Testis (tissue), 3 donors: ENCODE data around the gene RPTOR. TPM values are rescaled to one million over a fixed set of nuclear protein-coding genes. Genes with fewer than 3 reads are reported as not detected.

Source experiments
- DNase-seq: peaks from one replicate; pipeline ENCODE4 v3.0.0-alpha.2; 2019
- H3K27ac ChIP-seq, 2 donors: fragments of 200-600 bp; sonication (generic); one replicate each; pipeline ENCODE4 v1.5.1; 2019
- H3K27me3 ChIP-seq: fragments of 200-600 bp; sonication (generic); one replicate; pipeline ENCODE4 v1.5.1; 2019
- H3K36me3 ChIP-seq: fragments of 200-600 bp; sonication (generic); one replicate; pipeline ENCODE4 v1.5.1; 2017; ENCODE audit warnings: low read depth; ENCODE audit errors: missing control alignments
- H3K4me1 ChIP-seq: fragments of 200-600 bp; sonication (generic); one replicate; pipeline ENCODE4 v1.5.1; 2019
- H3K4me3 ChIP-seq, 2 donors: fragments of 200-600 bp; sonication (generic); one replicate each; pipeline ENCODE4 v1.5.1; 2017 to 2019
- H3K9me3 ChIP-seq: fragments of 200-600 bp; sonication (generic); one replicate; pipeline ENCODE4 v1.5.1; 2017
- POLR2A ChIP-seq: fragments of 450-650 bp; IDR thresholded peaks from one replicate; pipeline ENCODE4 v1.6.1; 2017; ENCODE audit warnings: antibody characterized with exemption, mild to moderate bottlenecking, moderate library complexity
- WGBS, 2 donors: methylation state at CpG; one replicate each; pipeline ENCODE4 v1.1.5; 2018; 5-methylcytosine and 5-hydroxymethylcytosine counted together
- intact Hi-C: fragments of 100-400 bp; cut with DNase I; formaldehyde crosslinking; loops from one replicate; pipeline ENCODE4 v1.15.1; 2023; ENCODE audit warnings: low total_unique reads
- polyA plus RNA-seq: library from polyadenylated mRNA; stranded (reverse); fragments of 350-450 nt; fragmentation: Illumina TruSeq; extraction: RNeasy Lipid Tissue Mini Kit (QIAGEN cat#74804); gene quantifications from one replicate; pipeline ENCODE4 v1.2.3, GENCODE V29; 2014; ENCODE audit warnings: low read depth, low replicate concordance; ENCODE audit not compliant: insufficient read depth
- total RNA-seq, 2 donors: library from RNA; depleted of rRNA; stranded (reverse); fragments of >200 nt; gene quantifications; one replicate each; pipeline ENCODE4 v1.2.3, GENCODE V29; 2016
- TF ChIP-seq, protein P1 (sequence below), 3 experiments: fragments of 450-650 bp in 2 of 3; fragments of 200-600 bp in 1 of 3; sonication (generic) in 1 of 3; IDR thresholded peaks; one replicate each; pipeline ENCODE4 v1.5.1; 2016 to 2019; ENCODE audit warnings: antibody characterized with exemption in 3 of 3, mild to moderate bottlenecking in 2 of 3, moderate library complexity in 1 of 3

RPTOR gene
- total and polyA plus RNA-seq, 3 donors from 2014 or later, result 21.8 to 68.3 (median 56.6) TPM

GRCh38 chr17:80673152-80673920 is 128.7 kb downstream of the RPTOR start:
- Histone ChIP-seq H3K36me3 (no peaks in the 10 kb centered on the region), H3K27ac (no peak overlapping the region), H3K9me3 (no peaks in the 10 kb centered on the region), H3K4me3 (no peak overlapping the region), H3K27me3 (no peaks in the 10 kb centered on the region), H3K4me1 (peaks cover 10% of the 10 kb centered on the region)
- no peak for DNase-seq
- intact Hi-C loops, result no loop called here
- WGBS, 2 donors, result 85 to 86% methylated on average over 14 of the region's 14 CpGs
- no peak for TF ChIP-seq POLR2A
- TF ChIP-seq, protein P1, sequence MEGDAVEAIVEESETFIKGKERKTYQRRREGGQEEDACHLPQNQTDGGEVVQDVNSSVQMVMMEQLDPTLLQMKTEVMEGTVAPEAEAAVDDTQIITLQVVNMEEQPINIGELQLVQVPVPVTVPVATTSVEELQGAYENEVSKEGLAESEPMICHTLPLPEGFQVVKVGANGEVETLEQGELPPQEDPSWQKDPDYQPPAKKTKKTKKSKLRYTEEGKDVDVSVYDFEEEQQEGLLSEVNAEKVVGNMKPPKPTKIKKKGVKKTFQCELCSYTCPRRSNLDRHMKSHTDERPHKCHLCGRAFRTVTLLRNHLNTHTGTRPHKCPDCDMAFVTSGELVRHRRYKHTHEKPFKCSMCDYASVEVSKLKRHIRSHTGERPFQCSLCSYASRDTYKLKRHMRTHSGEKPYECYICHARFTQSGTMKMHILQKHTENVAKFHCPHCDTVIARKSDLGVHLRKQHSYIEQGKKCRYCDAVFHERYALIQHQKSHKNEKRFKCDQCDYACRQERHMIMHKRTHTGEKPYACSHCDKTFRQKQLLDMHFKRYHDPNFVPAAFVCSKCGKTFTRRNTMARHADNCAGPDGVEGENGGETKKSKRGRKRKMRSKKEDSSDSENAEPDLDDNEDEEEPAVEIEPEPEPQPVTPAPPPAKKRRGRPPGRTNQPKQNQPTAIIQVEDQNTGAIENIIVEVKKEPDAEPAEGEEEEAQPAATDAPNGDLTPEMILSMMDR (IDR thresholded peaks at IDR 0.05), result no peak

- H3K27ac ChIP-seq, result no peak overlapping the region
- WGBS, 2 donors, result 82 to 87% methylated on average over 13 to 19 of the region's 19 CpGs
Observed at GRCh38 chr17:80675438-80676095, 130.9 kb downstream of the RPTOR start.

GRCh38 chr17:80676096-80676466 is 131.4 kb downstream of the RPTOR start:
- peaks cover 6% of the 10 kb centered on the region for H3K4me1 ChIP-seq
- no peak overlapping the region for H3K27ac ChIP-seq
- intact Hi-C loops, result no loop called here
- H3K9me3 ChIP-seq, result no peaks in the 10 kb centered on the region
- 94 to 95% methylated on average over 7 of the region's 7 CpGs for WGBS, 2 donors
- no peaks in the 10 kb centered on the region for H3K27me3 ChIP-seq
- H3K4me3 ChIP-seq, result no peak overlapping the region
- H3K36me3 ChIP-seq, result no peaks in the 10 kb centered on the region
- TF ChIP-seq, protein P1 (IDR thresholded peaks at IDR 0.05), result no peak
- TF ChIP-seq POLR2A, result no peak
- DNase-seq, result no peak

More at GRCh38 chr17:80675438-80676095, 130.9 kb downstream of the RPTOR start:
- intact Hi-C loops, result no loop called here
- Histone ChIP-seq H3K4me3 (no peak overlapping the region), H3K27me3 (no peaks in the 10 kb centered on the region), H3K4me1 (peaks cover 10% of the 10 kb centered on the region), H3K9me3 (no peaks in the 10 kb centered on the region), H3K36me3 (no peaks in the 10 kb centered on the region)
- TF ChIP-seq POLR2A, result no peak
- TF ChIP-seq, protein P1 (IDR thresholded peaks at IDR 0.05), result no peak
- DNase-seq, result no peak

GRCh38 chr17:80676564-80676963 is 131.9 kb downstream of the RPTOR start:
- Histone ChIP-seq H3K4me3 (no peak overlapping the region), H3K36me3 (no peaks in the 10 kb centered on the region), H3K4me1 (peaks cover 1% of the 10 kb centered on the region), H3K27ac (no peak overlapping the region), H3K27me3 (no peaks in the 10 kb centered on the region), H3K9me3 (no peaks in the 10 kb centered on the region)
- DNase-seq, result no peak
- TF ChIP-seq POLR2A, result no peak
- TF ChIP-seq, protein P1 (IDR thresholded peaks at IDR 0.05), result no peak
- 82 to 97% methylated on average over 2 to 9 of the region's 9 CpGs for WGBS, 2 donors
- intact Hi-C loops, result no loop called here
